HEK293T (cell line): Measurements from ENCODE around the gene CRLF2.

Experiments
- CTCF ChIA-PET: fragments of 350-600 bp; formaldehyde crosslinking; extraction: SDS; loops from one replicate; lab custom pipeline; 2021; ENCODE audit warnings: antibody characterized with exemption, inconsistent platforms; lab: Yijun Ruan, JAX
- POLR2A ChIA-PET: fragments of 350-600 bp; formaldehyde crosslinking; extraction: SDS; loops from one replicate; lab custom pipeline; 2020; ENCODE audit warnings: antibody characterized with exemption, inconsistent platforms; lab: Yijun Ruan, JAX
- DNase-seq: peaks from one replicate; pipeline ENCODE4 v3.0.0; 2012; ENCODE audit warnings: mixed read lengths; ENCODE audit errors: extremely low spot score
- ARNT ChIP-seq: fragments of 450-650 bp; IDR thresholded peaks from 2 replicates; pipeline ENCODE4 v1.6.1; 2017; ENCODE audit warnings: mild to moderate bottlenecking
- BHLHE40 ChIP-seq: fragments of 450-650 bp; IDR thresholded peaks from 2 replicates; pipeline ENCODE4 v1.6.1; 2016; ENCODE audit warnings: mild to moderate bottlenecking, moderate library complexity, borderline replicate concordance
- CTBP1 ChIP-seq: fragments of 450-650 bp; IDR thresholded peaks from 2 replicates; pipeline ENCODE4 v1.6.1; 2016; ENCODE audit warnings: borderline replicate concordance
- ELF4 ChIP-seq: fragments of 450-650 bp; IDR thresholded peaks from 2 replicates; pipeline ENCODE4 v1.6.1; 2017; ENCODE audit warnings: antibody characterized with exemption
- FOXA1 ChIP-seq: fragments of 450-650 bp; IDR thresholded peaks from 2 replicates; pipeline ENCODE4 v1.6.1; 2016; ENCODE audit warnings: mild to moderate bottlenecking
- FOXK2 ChIP-seq: fragments of 450-650 bp; IDR thresholded peaks from 2 replicates; pipeline ENCODE4 v1.6.1; 2016; ENCODE audit warnings: mild to moderate bottlenecking
- FOXM1 ChIP-seq: fragments of 450-650 bp; IDR thresholded peaks from 2 replicates; pipeline ENCODE4 v1.6.1; 2017; ENCODE audit warnings: mild to moderate bottlenecking, borderline replicate concordance
- HDGF ChIP-seq: fragments of 450-650 bp; IDR thresholded peaks from 2 replicates; pipeline ENCODE4 v1.6.1; 2017; ENCODE audit warnings: antibody characterized with exemption, borderline replicate concordance
- L3MBTL2 ChIP-seq: fragments of 450-650 bp; conservative IDR thresholded peaks from 2 replicates; pipeline ENCODE4 v1.6.1; 2016; ENCODE audit warnings: mild to moderate bottlenecking
- LEF1 ChIP-seq: fragments of 450-650 bp; IDR thresholded peaks from 2 replicates; pipeline ENCODE4 v1.6.1; 2017; ENCODE audit warnings: mild to moderate bottlenecking, borderline replicate concordance
- NFRKB ChIP-seq: fragments of 450-650 bp; IDR thresholded peaks from 2 replicates; pipeline ENCODE4 v1.6.1; 2016; ENCODE audit warnings: mild to moderate bottlenecking, moderate library complexity
- PKNOX1 ChIP-seq: fragments of 450-650 bp; IDR thresholded peaks from 2 replicates; pipeline ENCODE4 v1.6.1; 2016
- SP1 ChIP-seq: fragments of 450-650 bp; IDR thresholded peaks from 2 replicates; pipeline ENCODE4 v1.6.1; 2017
- SUZ12 ChIP-seq: fragments of 450-650 bp; IDR thresholded peaks from 2 replicates; pipeline ENCODE4 v1.6.1; 2016; ENCODE audit warnings: mild to moderate bottlenecking
- TARDBP ChIP-seq: fragments of 450-650 bp; IDR thresholded peaks from 2 replicates; pipeline ENCODE4 v1.6.1; 2016
- ZNF384 ChIP-seq: fragments of 450-650 bp; IDR thresholded peaks from 2 replicates; pipeline ENCODE4 v1.6.1; 2016

Gene CRLF2

GRCh38 chrX:1169189-1169588 lies 43.3 kb downstream of the CRLF2 start:
- DNase-seq: no peak
- TF ChIP-seq SUZ12: no peak
- TF ChIP-seq NFRKB: no peak
- TF ChIP-seq CTBP1: no peak
- TF ChIP-seq BHLHE40: no peak
- TF ChIP-seq FOXA1: no peak
- TF ChIP-seq LEF1: no peak
- no peak for TF ChIP-seq ZNF384
- no peak for TF ChIP-seq PKNOX1
- no peak for TF ChIP-seq TARDBP
- TF ChIP-seq FOXK2: no peak
- TF ChIP-seq ARNT: no peak
- TF ChIP-seq HDGF: no peak
- ChIA-PET POLR2A (no interaction called here), CTCF (no interaction called here)

DNA sequence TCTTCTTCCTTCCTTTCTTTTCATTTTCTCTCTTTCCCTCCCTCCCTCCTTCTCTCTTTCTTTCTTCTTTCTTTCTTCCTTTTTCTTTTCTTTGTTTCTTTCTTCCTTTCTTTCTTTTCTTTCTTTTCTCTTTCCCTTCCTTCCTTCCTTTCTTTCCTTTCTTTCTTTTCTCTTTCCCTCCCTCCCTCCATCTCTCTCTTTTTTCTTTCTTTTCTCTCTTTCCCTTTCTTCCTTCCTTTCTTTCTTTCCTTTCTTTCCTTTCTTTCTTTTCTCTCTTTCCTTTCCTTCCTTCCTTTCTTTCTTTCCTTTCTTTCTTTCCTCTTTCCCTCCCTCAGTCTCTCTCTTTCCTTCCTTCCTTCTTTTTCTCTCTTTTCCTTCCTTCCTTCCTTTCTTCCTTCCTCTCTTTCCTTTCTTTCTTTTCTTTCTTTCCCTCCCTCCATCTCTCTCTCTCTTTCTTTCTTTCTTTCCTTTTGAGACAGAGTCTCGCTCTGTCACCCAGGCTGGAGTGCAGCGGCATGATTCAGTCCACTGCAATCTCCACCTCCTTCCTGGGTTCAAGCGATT lies 44.4 kb downstream of the CRLF2 start:
- CTCF ChIA-PET: no interaction called here
- TF ChIP-seq LEF1 (no peak), CTBP1 (no peak), PKNOX1 (no peak), SP1 (no peak), BHLHE40 (no peak), TARDBP (no peak), ZNF384 (no peak), L3MBTL2 (no peak), ARNT (no peak), FOXK2 (no peak), FOXA1 (no peak), SUZ12 (no peak), ELF4 (no peak), HDGF (no peak), FOXM1 (no peak), NFRKB (no peak)
- DNase-seq: no peak
- POLR2A ChIA-PET: no interaction called here

- CTCF ChIA-PET: no interaction called here
- no peak for TF ChIP-seq LEF1
- no peak for TF ChIP-seq FOXK2
- no peak for TF ChIP-seq ELF4
- TF ChIP-seq L3MBTL2: no peak
- no peak for TF ChIP-seq CTBP1
- TF ChIP-seq PKNOX1: no peak
- TF ChIP-seq NFRKB: no peak
- no peak for TF ChIP-seq BHLHE40
- TF ChIP-seq ZNF384: no peak
- TF ChIP-seq SUZ12: no peak
- no peak for TF ChIP-seq TARDBP
- no peak for TF ChIP-seq FOXA1
- TF ChIP-seq HDGF: no peak
- TF ChIP-seq SP1: no peak
- no peak for TF ChIP-seq ARNT
- POLR2A ChIA-PET: no interaction called here
- DNase-seq: no peak
Observed at GRCh38 chrX:1167466-1167865, 45.0 kb downstream of the CRLF2 start.

GRCh38 chrX:1165535-1166196 lies 46.8 kb downstream of the CRLF2 start:
- CTCF ChIA-PET: no interaction called here
- POLR2A ChIA-PET: no interaction called here
- TF ChIP-seq PKNOX1: no peak
- no peak for TF ChIP-seq L3MBTL2
- no peak for TF ChIP-seq TARDBP
- no peak for TF ChIP-seq ZNF384
- TF ChIP-seq HDGF: no peak
- no peak for TF ChIP-seq ARNT
- TF ChIP-seq ELF4: no peak
- TF ChIP-seq CTBP1: no peak
- no peak for TF ChIP-seq FOXA1
- TF ChIP-seq NFRKB: no peak
- TF ChIP-seq BHLHE40: no peak
- no peak for TF ChIP-seq SP1
- no peak for TF ChIP-seq LEF1
- no peak for TF ChIP-seq SUZ12
- no peak for TF ChIP-seq FOXK2
- no peak for TF ChIP-seq FOXM1
- DNase-seq: no peak

GRCh38 chrX:1164322-1165288 lies 47.8 kb downstream of the CRLF2 start:
- ChIA-PET CTCF (no interaction called here), POLR2A (no interaction called here)
- no peak for DNase-seq
- TF ChIP-seq ELF4 (no peak), PKNOX1 (peak; percentile 26; the same call in 1 of the 2 replicates)
